Gastrocnemius medialis (tissue), 4 donors: ENCODE results near the gene NNAT. TPM values are rescaled to one million over a fixed set of nuclear protein-coding genes. Genes with fewer than 3 reads are reported as not detected.

Experiments used
- ATAC-seq, 2 donors: fragments of 150-250 bp; one replicate each; pipeline ENCODE4 v1.9.1; 2016
- DNase-seq, 2 donors: peaks; one replicate each; pipeline ENCODE4 v3.0.0-alpha.2; 2019
- H3K27ac ChIP-seq, 4 donors: fragments of 200-600 bp; sonication (generic); 1 replicate in 1 of 4; 2 replicates in 3 of 4; pipeline ENCODE4 v1.5.1; 2016 to 2018; ENCODE audit warnings: mild to moderate bottlenecking in 2 of 4, moderate library complexity in 1 of 4
- H3K27me3 ChIP-seq, 3 donors: fragments of 200-600 bp; sonication (generic) in 2 of 3; 1 replicate in 1 of 3; 2 replicates in 2 of 3; pipeline versions ENCODE4 v1.5.1 to v1.6.0; 2016 to 2019; ENCODE audit warnings: mild to moderate bottlenecking in 1 of 3, moderate library complexity in 1 of 3
- H3K36me3 ChIP-seq, 2 donors: fragments of 200-600 bp; sonication (generic) in 1 of 2; one replicate each; pipeline ENCODE4 v1.5.1; 2017 to 2018
- H3K4me1 ChIP-seq, 2 donors: fragments of 200-600 bp; sonication (generic) in 1 of 2; one replicate each; pipeline ENCODE4 v1.5.1; 2016 to 2017; ENCODE audit warnings: mild to moderate bottlenecking in 2 of 2
- H3K4me3 ChIP-seq, 4 donors: fragments of 200-600 bp; sonication (generic) in 3 of 4; 1 replicate in 1 of 4; 2 replicates in 3 of 4; pipeline ENCODE4 v1.5.1; 2016 to 2019; ENCODE audit warnings: mild to moderate bottlenecking in 2 of 4
- H3K9me3 ChIP-seq, 3 donors: fragments of 200-600 bp; sonication (generic) in 2 of 3; 1 replicate in 1 of 3; 2 replicates in 2 of 3; pipeline ENCODE4 v1.5.1; 2016 to 2019
- POLR2A ChIP-seq, 2 donors: fragments of 450-650 bp; IDR thresholded peaks; one replicate each; pipeline ENCODE4 v1.6.1; 2017; ENCODE audit warnings: antibody characterized with exemption in 2 of 2, mild to moderate bottlenecking in 2 of 2, moderate library complexity in 2 of 2
- in situ Hi-C, 4 donors: fragments of 200-750 bp; cut with MboI; loops; one replicate each; pipeline versions ENCODE4 v1.15.0 to v1.8.0; 2017; ENCODE audit warnings: low sequenced_read_pairs in 4 of 4
- intact Hi-C: fragments of 100-400 bp; cut with DNase I; formaldehyde crosslinking; loops from one replicate; pipeline ENCODE4 v1.15.1; 2023; ENCODE audit warnings: low total_unique reads
- total RNA-seq, 4 donors: library from RNA; depleted of rRNA; stranded (reverse); fragments of >200 nt; gene quantifications; one replicate each; pipeline versions ENCODE4 v1.1.0 to v1.2.3, GENCODE V29; 2016
- TF ChIP-seq, protein P1 (sequence below), 5 experiments: fragments of 450-650 bp in 3 of 5; fragments of 200-600 bp in 2 of 5; sonication (generic) in 2 of 5; IDR thresholded peaks in 4 of 5; conservative IDR thresholded peaks in 1 of 5; 1 replicate in 4 of 5; 2 replicates in 1 of 5; pipeline ENCODE4 v1.5.1; 2016 to 2019; ENCODE audit warnings: antibody characterized with exemption in 5 of 5, mild to moderate bottlenecking in 3 of 5, moderate library complexity in 3 of 5

The NNAT gene
- total RNA-seq, 4 donors from 2014 or later = 1.2 to 4.4 (median 2.4) TPM; not detected in 1

DNA sequence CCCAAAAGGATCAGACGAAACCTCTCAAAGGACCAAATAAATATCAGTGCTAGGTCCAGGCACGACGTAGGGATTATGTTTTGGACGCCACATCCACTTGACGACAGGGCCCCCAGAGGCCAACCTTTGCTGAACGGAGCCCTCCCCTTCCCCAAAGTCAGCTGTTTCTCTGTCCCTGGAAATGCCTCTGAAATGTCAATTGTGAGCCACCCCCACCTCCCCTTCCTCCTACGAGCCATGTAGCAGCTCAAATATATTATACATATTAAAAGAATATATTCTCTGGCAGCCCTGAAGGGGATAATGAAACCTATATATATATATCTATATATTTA, 46.2 kb downstream of the NNAT start:
- H3K36me3 ChIP-seq = no peaks in the 10 kb centered on the region
- no peak for DNase-seq
- in situ Hi-C loops (loop anchor here in 3 of 4 donors (5.0 to 25.0 kb wide), 3 partner anchors 425 to 645 kb away; no protein-coding TSS in a partner anchor), intact Hi-C loops (loop anchor here (5.0 kb wide), 1 partner anchor 490 kb away; no protein-coding TSS in a partner anchor)
- no peak for ATAC-seq
- TF ChIP-seq POLR2A (IDR thresholded peaks at IDR 0.05) = no peak
- TF ChIP-seq, protein P1, sequence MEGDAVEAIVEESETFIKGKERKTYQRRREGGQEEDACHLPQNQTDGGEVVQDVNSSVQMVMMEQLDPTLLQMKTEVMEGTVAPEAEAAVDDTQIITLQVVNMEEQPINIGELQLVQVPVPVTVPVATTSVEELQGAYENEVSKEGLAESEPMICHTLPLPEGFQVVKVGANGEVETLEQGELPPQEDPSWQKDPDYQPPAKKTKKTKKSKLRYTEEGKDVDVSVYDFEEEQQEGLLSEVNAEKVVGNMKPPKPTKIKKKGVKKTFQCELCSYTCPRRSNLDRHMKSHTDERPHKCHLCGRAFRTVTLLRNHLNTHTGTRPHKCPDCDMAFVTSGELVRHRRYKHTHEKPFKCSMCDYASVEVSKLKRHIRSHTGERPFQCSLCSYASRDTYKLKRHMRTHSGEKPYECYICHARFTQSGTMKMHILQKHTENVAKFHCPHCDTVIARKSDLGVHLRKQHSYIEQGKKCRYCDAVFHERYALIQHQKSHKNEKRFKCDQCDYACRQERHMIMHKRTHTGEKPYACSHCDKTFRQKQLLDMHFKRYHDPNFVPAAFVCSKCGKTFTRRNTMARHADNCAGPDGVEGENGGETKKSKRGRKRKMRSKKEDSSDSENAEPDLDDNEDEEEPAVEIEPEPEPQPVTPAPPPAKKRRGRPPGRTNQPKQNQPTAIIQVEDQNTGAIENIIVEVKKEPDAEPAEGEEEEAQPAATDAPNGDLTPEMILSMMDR (IDR thresholded peaks at IDR 0.05 in 4 of 5, conservative IDR thresholded peaks at IDR 0.05 in 1 of 5) = no peak
- no peak overlapping the region for H3K27ac ChIP-seq
- H3K4me1 ChIP-seq = peaks cover 0 to 10% of the 10 kb centered on the region in 2 donors
- H3K9me3 ChIP-seq = no peaks in the 10 kb centered on the region
- H3K27me3 ChIP-seq = peaks cover 11 to 28% (median 20%) of the 10 kb centered on the region in 3 donors
- H3K4me3 ChIP-seq = no peak overlapping the region

GRCh38 chr20:37567671-37568588, 46.9 kb downstream of the NNAT start:
- Histone ChIP-seq H3K4me1 (peaks cover 0 to 10% of the 10 kb centered on the region in 2 donors), H3K36me3 (no peaks in the 10 kb centered on the region), H3K4me3 (no peak overlapping the region), H3K27me3 (peaks cover 7 to 26% (median 20%) of the 10 kb centered on the region in 3 donors), H3K27ac (no peak overlapping the region), H3K9me3 (no peaks in the 10 kb centered on the region)
- no peak for ATAC-seq
- intact Hi-C loops = loop anchor here (5.0 kb wide), 1 partner anchor 489 kb away; no protein-coding TSS in a partner anchor
- TF ChIP-seq, protein P1 (IDR thresholded peaks at IDR 0.05 in 4 of 5, conservative IDR thresholded peaks at IDR 0.05 in 1 of 5) = no peak
- no peak for TF ChIP-seq POLR2A (IDR thresholded peaks at IDR 0.05)
- no peak for DNase-seq
- in situ Hi-C loops = loop anchor here in 3 of 4 donors (5.0 to 25.0 kb wide), 3 partner anchors 424 to 644 kb away; no protein-coding TSS in a partner anchor

DNA sequence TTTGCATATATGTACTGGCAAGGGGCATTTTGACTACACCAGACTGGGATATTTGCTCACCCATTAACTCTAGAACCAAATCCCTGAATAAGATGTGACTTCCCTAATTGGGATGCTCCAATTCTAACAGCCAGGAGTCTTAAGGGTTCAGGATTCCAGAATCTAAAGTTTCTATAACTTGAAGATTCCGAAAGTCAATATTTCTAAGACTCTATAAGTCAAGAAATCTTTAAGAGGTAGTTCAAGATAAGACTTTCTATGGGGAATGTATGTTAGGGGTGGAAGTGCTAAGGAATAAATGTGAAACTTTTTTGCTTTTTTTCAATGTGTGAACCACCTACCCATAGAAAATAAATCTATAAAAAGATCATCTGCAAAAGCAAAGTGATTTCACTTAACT, 49.4 kb downstream of the NNAT start:
- Histone ChIP-seq H3K9me3 (no peaks in the 10 kb centered on the region), H3K27me3 (peaks cover 0 to 17% (median 9%) of the 10 kb centered on the region in 3 donors), H3K27ac (no peak overlapping the region), H3K36me3 (no peaks in the 10 kb centered on the region), H3K4me1 (peaks cover 0 to 5% of the 10 kb centered on the region in 2 donors), H3K4me3 (no peak overlapping the region)
- intact Hi-C loops = no loop called here
- in situ Hi-C loops = loop anchor here in 3 of 4 donors (25.0 kb wide), 1 partner anchor 642 kb away; no protein-coding TSS in a partner anchor
- TF ChIP-seq, protein P1 (IDR thresholded peaks at IDR 0.05 in 4 of 5, conservative IDR thresholded peaks at IDR 0.05 in 1 of 5) = no peak
- TF ChIP-seq POLR2A (IDR thresholded peaks at IDR 0.05) = no peak
- no peak for ATAC-seq
- DNase-seq = no peak

- ATAC-seq = no peak
- no peak overlapping the region for H3K4me3 ChIP-seq
- H3K27ac ChIP-seq = no peak overlapping the region
- intact Hi-C loops = no loop called here
- DNase-seq = no peak
- no peaks in the 10 kb centered on the region for H3K9me3 ChIP-seq
- peaks cover 0 to 17% (median 9%) of the 10 kb centered on the region in 3 donors for H3K27me3 ChIP-seq
- no peaks in the 10 kb centered on the region for H3K36me3 ChIP-seq
- H3K4me1 ChIP-seq = no peaks in the 10 kb centered on the region
- TF ChIP-seq, protein P1 (IDR thresholded peaks at IDR 0.05 in 4 of 5, conservative IDR thresholded peaks at IDR 0.05 in 1 of 5) = no peak
- no peak for TF ChIP-seq POLR2A (IDR thresholded peaks at IDR 0.05)
- in situ Hi-C loops = loop anchor here in 3 of 4 donors (25.0 kb wide), 1 partner anchor 641 kb away; no protein-coding TSS in a partner anchor
Measured at GRCh38 chr20:37571033-37571432, 50.0 kb downstream of the NNAT start.

Other genes starting within 250 kb of the NNAT start
- 10 to 100 TPM in 1 of 4 donors, 1 to 10 TPM in 3; 6.6 to 11.8 (median 7.5) TPM for gene MANBAL, start 231.6 kb upstream of the NNAT start, total RNA-seq
- gene SRC, start 175.1 kb upstream of the NNAT start, total RNA-seq = 1 to 10 TPM; 1.0 to 2.3 (median 1.8) TPM
- 100 to 1,000 TPM; 222 to 583 (median 280) TPM for gene BLCAP, start 6.6 kb downstream of the NNAT start, total RNA-seq
- 10 to 100 TPM; 23.1 to 35.4 (median 30.3) TPM for gene CTNNBL1, start 172.8 kb downstream of the NNAT start, total RNA-seq